SK-N-SH treated with all-trans-retinoic acid at 6 μM for 48 hours (cell line): Measurements from ENCODE around the gene SEC61A2.
A peak's percentile ranks its signal among the peaks of the same experiment; 100 is the strongest.

Experiments used
- ATAC-seq: fragments of 200-7000 bp; cut with Tn5 transposase; 3 replicates; pipeline ENCODE4 v1.9.1; 2020; ENCODE audit warnings: mild to moderate bottlenecking, moderate library complexity
- ARNTL ChIP-seq: fragments of 450-650 bp; formaldehyde crosslinking; IDR thresholded peaks from 2 replicates; pipeline ENCODE4 v1.5.0; 2020; ENCODE audit warnings: low read depth, mild to moderate bottlenecking, moderate library complexity, borderline replicate concordance
- BACH2 ChIP-seq: fragments of 250-450 bp; sonication (Bioruptor Pico); IDR thresholded peaks from 2 replicates; pipeline ENCODE4 v1.9.0; 2021; ENCODE audit warnings: mild to moderate bottlenecking, borderline replicate concordance
- CSDC2 ChIP-seq: fragments of 250-450 bp; sonication (Bioruptor Pico); IDR thresholded peaks from 2 replicates; pipeline ENCODE4 v1.5.0; 2020; ENCODE audit warnings: mild to moderate bottlenecking, moderate library complexity
- ESRRG ChIP-seq: fragments of 250-450 bp; sonication (Bioruptor Pico); IDR thresholded peaks from 2 replicates; pipeline ENCODE4 v1.6.1; 2021; ENCODE audit warnings: mild to moderate bottlenecking
- GLIS3 ChIP-seq: fragments of 250-450 bp; sonication (Bioruptor Pico); IDR thresholded peaks from 2 replicates; pipeline ENCODE4 v1.5.0; 2020; ENCODE audit warnings: mild to moderate bottlenecking, moderate library complexity
- ISL1 ChIP-seq: fragments of 250-450 bp; sonication (Bioruptor Pico); IDR thresholded peaks from 2 replicates; pipeline ENCODE4 v2.1.2; 2022; ENCODE audit warnings: mild to moderate bottlenecking, moderate library complexity
- OSR1 ChIP-seq: fragments of 250-450 bp; sonication (Bioruptor Pico); IDR thresholded peaks from 2 replicates; pipeline ENCODE4 v1.8.0; 2022; ENCODE audit warnings: moderate library complexity, mild to moderate bottlenecking, inconsistent platforms
- PPARA ChIP-seq: fragments of 250-450 bp; sonication (Bioruptor Pico); IDR thresholded peaks from 2 replicates; pipeline ENCODE4 v1.5.0; 2020; ENCODE audit warnings: mild to moderate bottlenecking, borderline replicate concordance
- RARB ChIP-seq: fragments of 250-450 bp; sonication (Bioruptor Pico); IDR thresholded peaks from 2 replicates; pipeline ENCODE4 v1.8.0; 2021; ENCODE audit warnings: mild to moderate bottlenecking, moderate library complexity
- SNAI2 ChIP-seq: fragments of 250-450 bp; sonication (Bioruptor Pico); IDR thresholded peaks from 2 replicates; pipeline ENCODE4 v1.5.0; 2020; ENCODE audit warnings: mild to moderate bottlenecking, moderate library complexity
- TCF4 ChIP-seq: fragments of 250-450 bp; sonication (Bioruptor Pico); IDR thresholded peaks from 2 replicates; pipeline ENCODE4 v1.8.0; 2021; ENCODE audit warnings: mild to moderate bottlenecking, moderate library complexity, borderline replicate concordance
- TOX ChIP-seq: fragments of 250-450 bp; sonication (Bioruptor Pico); IDR thresholded peaks from 2 replicates; pipeline ENCODE4 v1.8.0; 2021; ENCODE audit warnings: mild to moderate bottlenecking, moderate library complexity, borderline replicate concordance
- ZC3H10 ChIP-seq: fragments of 250-450 bp; sonication (Bioruptor Pico); IDR thresholded peaks from 2 replicates; pipeline ENCODE4 v1.5.1; 2021; ENCODE audit warnings: mild to moderate bottlenecking, moderate library complexity
- ZFP3 ChIP-seq: fragments of 250-450 bp; sonication (Bioruptor Pico); IDR thresholded peaks from 2 replicates; pipeline ENCODE4 v1.5.0; 2020; ENCODE audit warnings: mild to moderate bottlenecking, moderate library complexity
- ZFP30 ChIP-seq: fragments of 450-650 bp; formaldehyde crosslinking; IDR thresholded peaks from 2 replicates; pipeline ENCODE4 v1.5.0; 2022; ENCODE audit warnings: mild to moderate bottlenecking, moderate library complexity
- ZNF565 ChIP-seq: fragments of 450-650 bp; formaldehyde crosslinking; conservative IDR thresholded peaks from 2 replicates; pipeline ENCODE4 v1.5.0; 2020; ENCODE audit warnings: low read depth, mild to moderate bottlenecking, moderate library complexity
- ZNF70 ChIP-seq: fragments of 450-650 bp; formaldehyde crosslinking; IDR thresholded peaks from 2 replicates; pipeline ENCODE4 v1.5.0; 2020; ENCODE audit warnings: mild to moderate bottlenecking, moderate library complexity
- ZNF8 ChIP-seq: fragments of 450-650 bp; formaldehyde crosslinking; IDR thresholded peaks from 2 replicates; pipeline ENCODE4 v1.5.0; 2020; ENCODE audit warnings: mild to moderate bottlenecking, moderate library complexity
- TF ChIP-seq, protein P1 (sequence below): fragments of 250-450 bp; sonication (Bioruptor Pico); IDR thresholded peaks from 2 replicates; pipeline ENCODE4 v1.5.0; 2020; ENCODE audit warnings: mild to moderate bottlenecking, moderate library complexity
- TF ChIP-seq, protein P2 (sequence below): fragments of 250-450 bp; sonication (Bioruptor Pico); IDR thresholded peaks from 2 replicates; pipeline ENCODE4 v1.5.1; 2021; ENCODE audit warnings: mild to moderate bottlenecking, moderate library complexity
- TF ChIP-seq, protein P3 (sequence below): fragments of 250-450 bp; sonication (Bioruptor Pico); IDR thresholded peaks from 2 replicates; pipeline ENCODE4 v1.8.0; 2020; ENCODE audit warnings: mild to moderate bottlenecking, moderate library complexity, borderline replicate concordance
- TF ChIP-seq, protein P4 (sequence below): fragments of 250-450 bp; sonication (Bioruptor Pico); IDR thresholded peaks from 2 replicates; pipeline ENCODE4 v1.8.0; 2021; ENCODE audit warnings: low read depth, mild to moderate bottlenecking, moderate library complexity, borderline replicate concordance
- TF ChIP-seq, protein P5 (sequence below): fragments of 250-450 bp; sonication (Bioruptor Pico); IDR thresholded peaks from 2 replicates; pipeline ENCODE4 v1.5.1; 2020; ENCODE audit warnings: low read depth, mild to moderate bottlenecking, moderate library complexity

The SEC61A2 gene

DNA sequence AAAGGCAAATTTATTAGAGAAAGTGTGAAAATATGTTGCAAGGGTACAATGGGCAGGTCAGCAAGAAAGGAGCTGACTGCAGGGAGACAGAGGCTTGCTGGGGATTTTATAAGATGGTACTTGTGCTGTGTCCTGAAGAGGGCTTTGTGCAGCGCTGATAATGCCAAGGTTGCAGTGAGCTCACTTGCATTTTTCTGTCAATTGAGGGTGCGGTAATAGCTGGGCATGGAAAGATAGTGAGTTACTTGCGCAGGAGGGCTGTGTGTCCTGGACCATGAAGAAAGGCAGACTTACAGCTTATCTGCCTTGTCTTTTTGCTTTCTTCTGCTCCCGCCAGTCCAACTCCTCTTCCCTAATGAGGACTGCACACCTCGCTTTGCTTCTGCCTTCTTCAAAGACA, 79.0 kb downstream of the SEC61A2 start:
- no peak for ATAC-seq
- TF ChIP-seq SNAI2 (CRISPR knock-in tag) (no peak), ZNF565 (CRISPR knock-in tag) (no peak)
- TF ChIP-seq, all 23 proteins: peak for 0

DNA sequence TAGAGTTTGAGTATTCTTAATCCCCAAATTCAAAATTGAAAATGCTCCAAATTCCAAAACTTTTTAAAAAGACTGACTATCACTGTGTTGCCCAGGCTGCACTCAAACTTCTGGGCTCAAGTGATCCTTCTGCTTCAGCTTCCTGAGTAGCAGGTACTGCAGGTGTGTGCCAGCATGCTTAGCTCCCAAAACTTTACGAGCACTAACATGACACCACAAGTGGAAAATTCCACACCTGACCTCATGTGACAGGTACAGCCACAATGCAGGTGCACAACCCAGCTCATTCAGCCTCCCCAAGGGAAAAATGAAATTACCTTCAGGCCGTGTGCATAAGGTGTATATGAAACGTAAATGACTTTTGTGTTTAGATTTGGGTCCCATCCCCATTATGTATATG, 83.0 kb downstream of the SEC61A2 start:
- ATAC-seq, result no peak
- TF ChIP-seq, protein P1, sequence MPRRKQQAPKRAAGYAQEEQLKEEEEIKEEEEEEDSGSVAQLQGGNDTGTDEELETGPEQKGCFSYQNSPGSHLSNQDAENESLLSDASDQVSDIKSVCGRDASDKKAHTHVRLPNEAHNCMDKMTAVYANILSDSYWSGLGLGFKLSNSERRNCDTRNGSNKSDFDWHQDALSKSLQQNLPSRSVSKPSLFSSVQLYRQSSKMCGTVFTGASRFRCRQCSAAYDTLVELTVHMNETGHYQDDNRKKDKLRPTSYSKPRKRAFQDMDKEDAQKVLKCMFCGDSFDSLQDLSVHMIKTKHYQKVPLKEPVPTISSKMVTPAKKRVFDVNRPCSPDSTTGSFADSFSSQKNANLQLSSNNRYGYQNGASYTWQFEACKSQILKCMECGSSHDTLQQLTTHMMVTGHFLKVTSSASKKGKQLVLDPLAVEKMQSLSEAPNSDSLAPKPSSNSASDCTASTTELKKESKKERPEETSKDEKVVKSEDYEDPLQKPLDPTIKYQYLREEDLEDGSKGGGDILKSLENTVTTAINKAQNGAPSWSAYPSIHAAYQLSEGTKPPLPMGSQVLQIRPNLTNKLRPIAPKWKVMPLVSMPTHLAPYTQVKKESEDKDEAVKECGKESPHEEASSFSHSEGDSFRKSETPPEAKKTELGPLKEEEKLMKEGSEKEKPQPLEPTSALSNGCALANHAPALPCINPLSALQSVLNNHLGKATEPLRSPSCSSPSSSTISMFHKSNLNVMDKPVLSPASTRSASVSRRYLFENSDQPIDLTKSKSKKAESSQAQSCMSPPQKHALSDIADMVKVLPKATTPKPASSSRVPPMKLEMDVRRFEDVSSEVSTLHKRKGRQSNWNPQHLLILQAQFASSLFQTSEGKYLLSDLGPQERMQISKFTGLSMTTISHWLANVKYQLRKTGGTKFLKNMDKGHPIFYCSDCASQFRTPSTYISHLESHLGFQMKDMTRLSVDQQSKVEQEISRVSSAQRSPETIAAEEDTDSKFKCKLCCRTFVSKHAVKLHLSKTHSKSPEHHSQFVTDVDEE, result no peak
- no peak for TF ChIP-seq PPARA (CRISPR knock-in tag)
- TF ChIP-seq ISL1, result no peak
- TF ChIP-seq, protein P2, sequence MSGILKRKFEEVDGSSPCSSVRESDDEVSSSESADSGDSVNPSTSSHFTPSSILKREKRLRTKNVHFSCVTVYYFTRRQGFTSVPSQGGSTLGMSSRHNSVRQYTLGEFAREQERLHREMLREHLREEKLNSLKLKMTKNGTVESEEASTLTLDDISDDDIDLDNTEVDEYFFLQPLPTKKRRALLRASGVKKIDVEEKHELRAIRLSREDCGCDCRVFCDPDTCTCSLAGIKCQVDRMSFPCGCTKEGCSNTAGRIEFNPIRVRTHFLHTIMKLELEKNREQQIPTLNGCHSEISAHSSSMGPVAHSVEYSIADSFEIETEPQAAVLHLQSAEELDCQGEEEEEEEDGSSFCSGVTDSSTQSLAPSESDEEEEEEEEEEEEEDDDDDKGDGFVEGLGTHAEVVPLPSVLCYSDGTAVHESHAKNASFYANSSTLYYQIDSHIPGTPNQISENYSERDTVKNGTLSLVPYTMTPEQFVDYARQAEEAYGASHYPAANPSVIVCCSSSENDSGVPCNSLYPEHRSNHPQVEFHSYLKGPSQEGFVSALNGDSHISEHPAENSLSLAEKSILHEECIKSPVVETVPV (CRISPR knock-in tag), result no peak
- no peak for TF ChIP-seq ZFP3 (CRISPR knock-in tag)
- no peak for TF ChIP-seq ZNF565 (CRISPR knock-in tag)
- no peak for TF ChIP-seq TOX (CRISPR knock-in tag)
- no peak for TF ChIP-seq BACH2 (CRISPR knock-in tag)
- TF ChIP-seq RARB (CRISPR knock-in tag), result no peak
- no peak for TF ChIP-seq ESRRG (CRISPR knock-in tag)
- TF ChIP-seq TCF4 (CRISPR knock-in tag), result no peak
- TF ChIP-seq ZNF8 (CRISPR knock-in tag), result no peak
- no peak for TF ChIP-seq OSR1 (CRISPR knock-in tag)
- TF ChIP-seq, protein P3, sequence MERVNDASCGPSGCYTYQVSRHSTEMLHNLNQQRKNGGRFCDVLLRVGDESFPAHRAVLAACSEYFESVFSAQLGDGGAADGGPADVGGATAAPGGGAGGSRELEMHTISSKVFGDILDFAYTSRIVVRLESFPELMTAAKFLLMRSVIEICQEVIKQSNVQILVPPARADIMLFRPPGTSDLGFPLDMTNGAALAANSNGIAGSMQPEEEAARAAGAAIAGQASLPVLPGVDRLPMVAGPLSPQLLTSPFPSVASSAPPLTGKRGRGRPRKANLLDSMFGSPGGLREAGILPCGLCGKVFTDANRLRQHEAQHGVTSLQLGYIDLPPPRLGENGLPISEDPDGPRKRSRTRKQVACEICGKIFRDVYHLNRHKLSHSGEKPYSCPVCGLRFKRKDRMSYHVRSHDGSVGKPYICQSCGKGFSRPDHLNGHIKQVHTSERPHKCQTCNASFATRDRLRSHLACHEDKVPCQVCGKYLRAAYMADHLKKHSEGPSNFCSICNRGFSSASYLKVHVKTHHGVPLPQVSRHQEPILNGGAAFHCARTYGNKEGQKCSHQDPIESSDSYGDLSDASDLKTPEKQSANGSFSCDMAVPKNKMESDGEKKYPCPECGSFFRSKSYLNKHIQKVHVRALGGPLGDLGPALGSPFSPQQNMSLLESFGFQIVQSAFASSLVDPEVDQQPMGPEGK (CRISPR knock-in tag), result no peak
- TF ChIP-seq, protein P4, sequence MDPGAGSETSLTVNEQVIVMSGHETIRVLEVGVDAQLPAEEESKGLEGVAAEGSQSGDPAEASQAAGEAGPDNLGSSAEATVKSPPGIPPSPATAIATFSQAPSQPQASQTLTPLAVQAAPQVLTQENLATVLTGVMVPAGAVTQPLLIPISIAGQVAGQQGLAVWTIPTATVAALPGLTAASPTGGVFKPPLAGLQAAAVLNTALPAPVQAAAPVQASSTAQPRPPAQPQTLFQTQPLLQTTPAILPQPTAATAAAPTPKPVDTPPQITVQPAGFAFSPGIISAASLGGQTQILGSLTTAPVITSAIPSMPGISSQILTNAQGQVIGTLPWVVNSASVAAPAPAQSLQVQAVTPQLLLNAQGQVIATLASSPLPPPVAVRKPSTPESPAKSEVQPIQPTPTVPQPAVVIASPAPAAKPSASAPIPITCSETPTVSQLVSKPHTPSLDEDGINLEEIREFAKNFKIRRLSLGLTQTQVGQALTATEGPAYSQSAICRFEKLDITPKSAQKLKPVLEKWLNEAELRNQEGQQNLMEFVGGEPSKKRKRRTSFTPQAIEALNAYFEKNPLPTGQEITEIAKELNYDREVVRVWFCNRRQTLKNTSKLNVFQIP (CRISPR knock-in tag), result no peak
- TF ChIP-seq GLIS3 (CRISPR knock-in tag), result no peak
- no peak for TF ChIP-seq CSDC2
- no peak for TF ChIP-seq ZFP30
- TF ChIP-seq ARNTL, result no peak
- TF ChIP-seq, protein P5, sequence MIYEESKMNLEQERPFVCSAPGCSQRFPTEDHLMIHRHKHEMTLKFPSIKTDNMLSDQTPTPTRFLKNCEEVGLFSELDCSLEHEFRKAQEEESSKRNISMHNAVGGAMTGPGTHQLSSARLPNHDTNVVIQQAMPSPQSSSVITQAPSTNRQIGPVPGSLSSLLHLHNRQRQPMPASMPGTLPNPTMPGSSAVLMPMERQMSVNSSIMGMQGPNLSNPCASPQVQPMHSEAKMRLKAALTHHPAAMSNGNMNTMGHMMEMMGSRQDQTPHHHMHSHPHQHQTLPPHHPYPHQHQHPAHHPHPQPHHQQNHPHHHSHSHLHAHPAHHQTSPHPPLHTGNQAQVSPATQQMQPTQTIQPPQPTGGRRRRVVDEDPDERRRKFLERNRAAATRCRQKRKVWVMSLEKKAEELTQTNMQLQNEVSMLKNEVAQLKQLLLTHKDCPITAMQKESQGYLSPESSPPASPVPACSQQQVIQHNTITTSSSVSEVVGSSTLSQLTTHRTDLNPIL (CRISPR knock-in tag), result no peak

DNA sequence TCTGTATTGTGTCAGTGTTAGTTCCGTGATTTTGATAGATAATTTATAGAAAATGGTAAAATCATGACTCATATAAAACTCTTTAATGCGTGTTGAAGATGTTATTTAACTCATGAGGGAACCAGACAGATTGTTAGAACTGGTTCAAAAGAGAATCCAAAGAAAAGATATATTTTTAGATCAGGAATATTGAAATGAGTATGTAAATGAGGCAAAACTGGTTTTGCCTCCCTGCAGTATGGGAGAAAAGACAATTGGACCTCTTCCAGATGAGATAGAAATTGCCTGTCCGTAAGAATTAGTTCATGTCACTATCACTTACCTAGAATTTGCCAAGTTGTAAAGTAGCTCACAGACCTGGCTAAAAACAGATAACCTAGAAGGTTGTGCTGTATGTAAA, 84.1 kb downstream of the SEC61A2 start:
- peak; percentile 31; the same call in 1 of the 3 replicates for ATAC-seq
- no peak for TF ChIP-seq OSR1 (CRISPR knock-in tag)
- TF ChIP-seq ZNF565 (CRISPR knock-in tag), result no peak
- TF ChIP-seq RARB (CRISPR knock-in tag), result no peak
- TF ChIP-seq, protein P2 (CRISPR knock-in tag), result no peak
- TF ChIP-seq BACH2 (CRISPR knock-in tag), result no peak
- TF ChIP-seq ZC3H10, result no peak
- no peak for TF ChIP-seq ZFP30
- TF ChIP-seq, protein P5 (CRISPR knock-in tag), result no peak
- TF ChIP-seq, protein P1, result no peak
- no peak for TF ChIP-seq GLIS3 (CRISPR knock-in tag)
- TF ChIP-seq ZNF70, result no peak
